OCI-LY3 (cell line): ENCODE data around the gene TOP3B.

Source experiments
- H2AFZ ChIP-seq: fragments of 200-600, 300-600 bp; shearing (Covaris generic); 2 replicates; pipeline ENCODE4 v1.6.0; 2014; ENCODE audit warnings: antibody characterized with exemption, low read depth, low read length
- H3K27ac ChIP-seq: fragments of 200-600, 300-600 bp; sonication (generic); 2 replicates; pipeline ENCODE4 v1.5.1; 2014; ENCODE audit warnings: mild to moderate bottlenecking, low read length, moderate library complexity, mixed read lengths
- H3K27me3 ChIP-seq: fragments of 200-600, 300-600 bp; sonication (generic); 2 replicates; pipeline ENCODE4 v1.6.1; 2014; ENCODE audit warnings: low read depth, low read length, mixed read lengths
- H3K36me3 ChIP-seq: fragments of 200-600, 300-600 bp; sonication (generic); replicated peaks from 2 replicates; pipeline ENCODE3; 2014; ENCODE audit warnings: low read depth, low read length, mixed read lengths
- H3K4me1 ChIP-seq: fragments of 300-600, 200-600 bp; sonication (generic); 2 replicates; pipeline ENCODE4 v1.6.1; 2014; ENCODE audit warnings: low read length, mixed read lengths
- H3K4me2 ChIP-seq: fragments of 200-600, 300-600 bp; sonication (generic); 2 replicates; pipeline ENCODE4 v1.6.1; 2014; ENCODE audit warnings: low read length, mixed read lengths
- H3K4me3 ChIP-seq: fragments of 300-600, 200-600 bp; sonication (generic); 2 replicates; pipeline ENCODE4 v1.5.1; 2014; ENCODE audit warnings: antibody characterized with exemption, mild to moderate bottlenecking, low read length, moderate library complexity
- H3K79me2 ChIP-seq: fragments of 300-600, 200-600 bp; shearing (Covaris generic); 2 replicates; pipeline ENCODE4 v1.6.1; 2014; ENCODE audit warnings: mild to moderate bottlenecking, low read length, mixed read lengths
- H3K9ac ChIP-seq: fragments of 300-600, 200-600 bp; shearing (Covaris generic); 2 replicates; pipeline ENCODE4 v1.6.0; 2014; ENCODE audit warnings: mild to moderate bottlenecking, low read length, moderate library complexity
- H3K9me3 ChIP-seq: fragments of 200-600, 300-600 bp; shearing (Covaris generic); 2 replicates; pipeline ENCODE4 v1.6.1; 2014; ENCODE audit warnings: low read length, mixed read lengths; ENCODE audit not compliant: insufficient read depth
- H4K20me1 ChIP-seq: fragments of 200-600, 300-600 bp; sonication (generic); 2 replicates; pipeline ENCODE4 v1.6.1; 2016; ENCODE audit warnings: low read length, mixed read lengths; ENCODE audit not compliant: insufficient read depth
- CTCF ChIP-seq: fragments of 200-600, 300-600 bp; sonication (generic); IDR thresholded peaks from 2 replicates; pipeline ENCODE4 v1.5.1; 2014; ENCODE audit warnings: antibody characterized with exemption, low read length, low read depth
- EZH2phosphoT487 ChIP-seq: fragments of 200-600 bp; shearing (Covaris generic); IDR thresholded peaks from 2 replicates; pipeline ENCODE4 v1.6.1; 2018; ENCODE audit warnings: antibody characterized with exemption, mixed run types, low read depth

The TOP3B gene

GRCh38 chr22:21909871-21910270 is 72.7 kb downstream of the TOP3B start:
- no peaks in the 10 kb centered on the region for H3K9me3 ChIP-seq
- no peaks in the 10 kb centered on the region for H3K4me1 ChIP-seq
- H4K20me1 ChIP-seq: no peaks in the 10 kb centered on the region
- no peak overlapping the region for H3K9ac ChIP-seq
- H3K4me3 ChIP-seq: no peak overlapping the region
- no peaks in the 10 kb centered on the region for H3K36me3 ChIP-seq
- H3K27ac ChIP-seq: no peak overlapping the region
- H3K4me2 ChIP-seq: no peak overlapping the region
- no peak overlapping the region for H2AFZ ChIP-seq
- TF ChIP-seq CTCF (no peak), EZH2phosphoT487 (no peak)
- H3K79me2 ChIP-seq: no peaks in the 10 kb centered on the region
- peaks cover 10% of the 10 kb centered on the region; the same call in 1 of the 2 replicates for H3K27me3 ChIP-seq

GRCh38 chr22:21907638-21908522 is 74.7 kb downstream of the TOP3B start:
- Histone ChIP-seq H3K36me3 (no peaks in the 10 kb centered on the region), H3K4me3 (no peak overlapping the region), H2AFZ (no peak overlapping the region), H3K9ac (no peak overlapping the region), H3K27me3 (peaks cover 10% of the 10 kb centered on the region; the same call in 1 of the 2 replicates), H3K79me2 (no peaks in the 10 kb centered on the region), H4K20me1 (no peaks in the 10 kb centered on the region), H3K9me3 (no peaks in the 10 kb centered on the region), H3K4me2 (no peak overlapping the region), H3K4me1 (no peaks in the 10 kb centered on the region), H3K27ac (no peak overlapping the region)
- TF ChIP-seq EZH2phosphoT487 (no peak), CTCF (no peak)
